ENCODE measurements around the gene PHF2. TPM values are rescaled to one million over a fixed set of nuclear protein-coding genes. Genes with fewer than 3 reads are reported as not detected.

Gene PHF2
- total and polyA plus RNA-seq, 2 of the 4 experiments (the other 2 are of a cell fraction) = 5.9 to 9.5 TPM

Small RNAs within 50 kb of the gene (microRNA-seq; reads per million reads assigned to microRNA genes)
- gene MIR548AU (ENCODE audit: unreplicated experiment) = not detected

Other genes starting within 250 kb of the PHF2 start
- gene FAM120A, start 124.9 kb upstream of the PHF2 start, total RNA-seq (2012; rRNA removed) = 65.8 and 75.1 TPM in 2 replicates
- 61.6 and 64.3 TPM in 2 replicates for gene FAM120A, start 124.9 kb upstream of the PHF2 start, polyA plus RNA-seq (2012; rRNA removed)
- 22.2 and 24.7 TPM in 2 replicates for gene FAM120AOS, start 123.0 kb upstream of the PHF2 start, total RNA-seq (2012; rRNA removed)
- gene FAM120AOS, start 123.0 kb upstream of the PHF2 start, polyA plus RNA-seq (2012; rRNA removed) = 21.7 and 22.7 TPM in 2 replicates